Neuronal stem cell (in vitro differentiated cells): Measurements from ENCODE around the gene TPO.

ENCODE experiments used
- DNase-seq: peaks from one replicate; pipeline ENCODE4 v3.0.0-alpha.2; 2013; ENCODE audit warnings: low spot score
- H2AFZ ChIP-seq: one replicate; pipeline ENCODE4 v1.6.1; 2013; ENCODE audit warnings: mild to moderate bottlenecking, low read length, inconsistent platforms
- H2AK5ac ChIP-seq: 2 replicates; pipeline ENCODE4 v1.6.1; 2013; ENCODE audit warnings: low read depth, mild to moderate bottlenecking, inconsistent platforms, low read length, moderate library complexity, mixed read lengths
- H2BK120ac ChIP-seq: 2 replicates; pipeline ENCODE4 v1.6.1; 2013; ENCODE audit warnings: low read depth, mild to moderate bottlenecking, inconsistent platforms, low read length, moderate library complexity, mixed read lengths
- H2BK12ac ChIP-seq: one replicate; pipeline ENCODE4 v1.6.1; 2013; ENCODE audit warnings: low read length, inconsistent platforms
- H2BK15ac ChIP-seq: 2 replicates; pipeline ENCODE4 v1.6.1; 2013; ENCODE audit warnings: mild to moderate bottlenecking, low read length, inconsistent platforms, mixed read lengths
- H2BK5ac ChIP-seq: one replicate; pipeline ENCODE4 v1.6.1; 2013; ENCODE audit warnings: inconsistent platforms, mild to moderate bottlenecking, low read length, moderate library complexity
- H3K14ac ChIP-seq: one replicate; pipeline ENCODE4 v1.6.1; 2013; ENCODE audit warnings: low read length, inconsistent platforms
- H3K18ac ChIP-seq: 2 replicates; pipeline ENCODE4 v1.6.1; 2013; ENCODE audit warnings: low read length, inconsistent platforms
- H3K23ac ChIP-seq: 2 replicates; pipeline ENCODE4 v1.6.1; 2013; ENCODE audit warnings: low read depth, mild to moderate bottlenecking, mixed read lengths, low read length, inconsistent platforms; ENCODE audit not compliant: poor library complexity
- H3K27ac ChIP-seq: replicated peaks from 3 replicates; pipeline ENCODE4 v1.5.1; 2013; ENCODE audit warnings: low read length, inconsistent platforms
- H3K27me3 ChIP-seq, 3 experiments: 2 replicates each; pipeline ENCODE4 v1.6.1; 2013; ENCODE audit warnings: low read length in 3 of 3, mild to moderate bottlenecking in 2 of 3, inconsistent platforms in 1 of 3, low read depth in 1 of 3, mixed read lengths in 1 of 3, moderate library complexity in 1 of 3; ENCODE audit not compliant: control insufficient read depth in 3 of 3, insufficient read depth in 3 of 3
- H3K36me3 ChIP-seq, 2 donors: replicated peaks in 1 of 2; 2 replicates each; pipeline ENCODE4 v1.6.1; 2013; ENCODE audit warnings: low read length in 2 of 2; ENCODE audit not compliant: control insufficient read depth in 2 of 2, insufficient read depth in 2 of 2
- H3K4ac ChIP-seq: 2 replicates; pipeline ENCODE4 v1.6.1; 2013; ENCODE audit warnings: inconsistent platforms, mild to moderate bottlenecking, low read length, moderate library complexity
- H3K4me1 ChIP-seq, 2 donors: 1 replicate in 1 of 2; 2 replicates in 1 of 2; pipeline ENCODE4 v1.6.1; 2013; ENCODE audit warnings: low read length in 2 of 2, low read depth in 1 of 2; ENCODE audit not compliant: control insufficient read depth in 2 of 2, insufficient read depth in 1 of 2
- H3K4me2 ChIP-seq: one replicate; pipeline ENCODE4 v1.6.1; 2013; ENCODE audit warnings: mild to moderate bottlenecking, low read length, inconsistent platforms; ENCODE audit not compliant: insufficient read depth, poor library complexity, severe bottlenecking
- H3K4me3 ChIP-seq, 2 donors: 2 replicates each; pipeline ENCODE4 v1.5.1; 2013; ENCODE audit warnings: low read length in 2 of 2, mild to moderate bottlenecking in 2 of 2, inconsistent platforms in 1 of 2, moderate library complexity in 1 of 2
- H3K79me1 ChIP-seq: one replicate; pipeline ENCODE4 v1.6.1; 2013; ENCODE audit warnings: low read depth, mild to moderate bottlenecking, inconsistent platforms, low read length, moderate library complexity
- H3K9ac ChIP-seq: one replicate; pipeline ENCODE4 v1.6.1; 2013; ENCODE audit warnings: mild to moderate bottlenecking, low read depth, low read length, inconsistent platforms; ENCODE audit not compliant: poor library complexity
- H3K9me3 ChIP-seq, 2 donors: replicated peaks in 1 of 2; 2 replicates each; pipeline versions ENCODE3 to v1.6.1; 2013; ENCODE audit warnings: low read length in 2 of 2, mild to moderate bottlenecking in 2 of 2, inconsistent platforms in 1 of 2, low read depth in 1 of 2, mixed read lengths in 1 of 2, moderate library complexity in 1 of 2; ENCODE audit not compliant: control insufficient read depth in 2 of 2, insufficient read depth in 1 of 2
- H4K8ac ChIP-seq: one replicate; pipeline ENCODE4 v1.6.1; 2013; ENCODE audit warnings: low read depth, mild to moderate bottlenecking, inconsistent platforms, low read length, moderate library complexity
- H4K91ac ChIP-seq: one replicate; pipeline ENCODE4 v1.6.1; 2013; ENCODE audit warnings: low read length, low read depth, mild to moderate bottlenecking, inconsistent platforms; ENCODE audit not compliant: poor library complexity
- WGBS, 2 donors: extraction: QIAGEN DNeasy Blood & Tissue Kit; methylation state at CpG; one replicate each; pipeline ENCODE4 v1.1.7; 2013; ENCODE audit warnings: missing lambda C conversion rate in 2 of 2, mixed read lengths in 1 of 2; ENCODE audit not compliant: insufficient read length in 2 of 2, insufficient replicate concordance in 1 of 2; ENCODE audit errors: extremely low coverage in 2 of 2; 5-methylcytosine and 5-hydroxymethylcytosine counted together

The TPO gene

DNA sequence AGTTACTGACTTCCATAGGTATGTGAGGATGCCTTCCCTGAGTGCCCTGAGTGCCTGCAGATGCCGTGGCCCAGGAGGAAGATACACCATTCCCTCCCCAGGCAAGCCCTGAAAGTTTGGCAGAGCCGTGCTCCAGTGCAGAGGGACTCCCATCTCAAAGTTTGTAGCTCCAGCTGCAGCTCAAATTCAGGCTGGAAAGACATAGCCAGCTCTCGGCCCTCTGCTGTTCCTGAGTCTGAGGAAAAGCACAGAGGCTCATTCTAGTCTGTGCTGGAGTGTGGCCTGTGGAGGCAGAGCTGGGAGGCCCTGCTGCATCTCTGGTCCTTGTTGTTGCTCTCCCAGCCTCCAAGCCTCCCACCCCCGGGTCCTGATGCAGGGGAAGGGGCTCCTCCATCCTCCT, 15.9 kb upstream of the TPO start:
- no peak overlapping the region for H3K18ac ChIP-seq
- WGBS, 2 donors, result no CpG with 5 or more reads among the region's 4 CpGs
- H4K8ac ChIP-seq, result no peak overlapping the region
- H3K23ac ChIP-seq, result no peak overlapping the region
- no peak overlapping the region for H2BK5ac ChIP-seq
- no peak overlapping the region for H3K27ac ChIP-seq
- no peaks in the 10 kb centered on the region for H3K36me3 ChIP-seq
- no peak overlapping the region for H2AK5ac ChIP-seq
- no peaks in the 10 kb centered on the region for H3K27me3 ChIP-seq
- H3K79me1 ChIP-seq, result no peaks in the 10 kb centered on the region
- no peaks in the 10 kb centered on the region for H3K9me3 ChIP-seq
- DNase-seq, result no peak
- no peak overlapping the region for H2BK15ac ChIP-seq
- H3K4ac ChIP-seq, result no peak overlapping the region
- no peak overlapping the region for H4K91ac ChIP-seq
- H3K4me2 ChIP-seq, result no peak overlapping the region
- H3K9ac ChIP-seq, result no peak overlapping the region
- no peak overlapping the region for H2BK120ac ChIP-seq
- no peak overlapping the region for H3K4me3 ChIP-seq
- peak overlapping the region; percentile 57 for H3K14ac ChIP-seq
- no peak overlapping the region for H2BK12ac ChIP-seq
- no peaks in the 10 kb centered on the region for H3K4me1 ChIP-seq
- no peak overlapping the region for H2AFZ ChIP-seq

DNA sequence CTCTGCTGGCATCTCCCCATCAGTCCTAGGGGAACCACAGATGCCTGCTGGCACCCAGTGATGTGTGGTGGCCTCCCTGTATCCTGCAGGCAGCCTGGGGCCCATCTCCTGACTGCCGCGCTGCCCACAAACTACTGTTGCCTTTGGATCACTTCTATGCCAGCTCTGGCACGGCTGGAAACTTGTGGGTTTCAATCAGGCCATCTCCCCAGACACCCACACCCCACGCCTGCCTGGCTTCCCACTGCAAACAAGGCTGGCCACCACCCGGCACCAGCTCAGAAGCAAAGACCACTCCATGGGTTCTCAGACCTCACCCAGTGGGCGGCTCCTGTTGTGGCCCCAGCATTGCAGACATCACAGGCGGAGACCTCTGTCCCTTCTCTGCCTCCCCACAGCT, 15.1 kb upstream of the TPO start:
- no peak overlapping the region for H2BK15ac ChIP-seq
- no peaks in the 10 kb centered on the region for H3K79me1 ChIP-seq
- peak overlapping the region; percentile 33 for H2AK5ac ChIP-seq
- no peaks in the 10 kb centered on the region for H3K4me1 ChIP-seq
- peak overlapping the region; percentile 45 for H3K9ac ChIP-seq
- no peak overlapping the region for H2BK5ac ChIP-seq
- no peak overlapping the region for H3K18ac ChIP-seq
- no peak overlapping the region for H4K91ac ChIP-seq
- no peak overlapping the region for H3K14ac ChIP-seq
- no peak overlapping the region for H4K8ac ChIP-seq
- H3K9me3 ChIP-seq, result no peaks in the 10 kb centered on the region
- no peak overlapping the region for H2BK120ac ChIP-seq
- H2BK12ac ChIP-seq, result no peak overlapping the region
- no peak overlapping the region for H3K4ac ChIP-seq
- no CpG with 5 or more reads among the region's 7 CpGs for WGBS, 2 donors
- no peak for DNase-seq
- H3K27ac ChIP-seq, result no peak overlapping the region
- H2AFZ ChIP-seq, result no peak overlapping the region
- no peak overlapping the region for H3K23ac ChIP-seq
- no peak overlapping the region for H3K4me3 ChIP-seq
- H3K27me3 ChIP-seq, result no peaks in the 10 kb centered on the region
- H3K36me3 ChIP-seq, result no peaks in the 10 kb centered on the region
- H3K4me2 ChIP-seq, result no peak overlapping the region

DNA sequence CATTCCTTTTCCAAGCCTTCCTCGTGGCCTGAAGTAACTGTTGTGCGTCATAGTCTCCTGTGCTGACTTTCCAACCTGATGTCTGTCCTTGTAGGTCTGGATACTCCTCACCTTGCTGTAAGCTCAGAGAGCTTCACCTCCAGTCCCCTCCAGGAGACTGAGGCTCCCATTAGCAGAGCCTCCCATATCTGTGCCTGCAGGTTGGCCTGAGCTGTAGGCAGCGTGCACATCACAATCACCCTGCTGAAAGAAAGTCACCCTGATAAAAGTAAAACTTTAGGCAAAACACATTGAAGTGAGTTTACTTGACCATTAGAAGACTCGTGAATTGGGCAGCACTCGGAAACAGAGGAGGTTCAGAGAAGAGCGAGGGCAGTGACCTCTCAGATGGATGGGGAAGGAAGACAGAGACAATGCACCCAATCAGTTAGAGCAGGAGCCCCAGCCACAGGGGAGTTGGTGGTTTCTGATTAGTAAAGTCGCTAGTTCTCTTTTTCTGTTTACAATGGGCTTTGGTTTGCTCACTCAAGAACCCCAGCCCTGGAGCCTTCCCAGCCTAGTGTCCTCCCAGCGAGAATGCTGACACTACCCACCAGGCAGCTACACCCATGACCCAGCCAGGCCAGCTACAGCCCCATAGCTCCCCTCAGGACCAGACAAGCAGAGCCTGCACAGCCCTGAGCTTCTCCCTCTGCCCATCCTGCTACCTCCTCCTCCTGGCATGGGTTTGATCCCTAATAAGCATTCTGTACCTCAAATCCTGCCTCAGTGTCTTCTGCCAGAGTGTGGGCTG, 12.1 kb upstream of the TPO start:
- Histone ChIP-seq H3K9ac (no peak overlapping the region), H3K9me3 (no peaks in the 10 kb centered on the region), H2AK5ac (no peak overlapping the region), H2BK12ac (no peak overlapping the region), H3K4me2 (no peak overlapping the region), H2BK120ac (no peak overlapping the region), H3K36me3 (no peaks in the 10 kb centered on the region), H2BK15ac (no peak overlapping the region), H3K4me3 (no peak overlapping the region), H2BK5ac (no peak overlapping the region), H3K4me1 (no peaks in the 10 kb centered on the region), H3K23ac (peak overlapping the region; percentile 48), H3K4ac (no peak overlapping the region), H3K27ac (no peak overlapping the region), H4K91ac (no peak overlapping the region), H2AFZ (no peak overlapping the region), H3K79me1 (no peaks in the 10 kb centered on the region), H3K27me3 (no peaks in the 10 kb centered on the region), H3K18ac (peak overlapping the region; percentile 18), H3K14ac (no peak overlapping the region), H4K8ac (no peak overlapping the region)
- no CpG with 5 or more reads among the region's 8 CpGs for WGBS, 2 donors
- no peak for DNase-seq

DNA sequence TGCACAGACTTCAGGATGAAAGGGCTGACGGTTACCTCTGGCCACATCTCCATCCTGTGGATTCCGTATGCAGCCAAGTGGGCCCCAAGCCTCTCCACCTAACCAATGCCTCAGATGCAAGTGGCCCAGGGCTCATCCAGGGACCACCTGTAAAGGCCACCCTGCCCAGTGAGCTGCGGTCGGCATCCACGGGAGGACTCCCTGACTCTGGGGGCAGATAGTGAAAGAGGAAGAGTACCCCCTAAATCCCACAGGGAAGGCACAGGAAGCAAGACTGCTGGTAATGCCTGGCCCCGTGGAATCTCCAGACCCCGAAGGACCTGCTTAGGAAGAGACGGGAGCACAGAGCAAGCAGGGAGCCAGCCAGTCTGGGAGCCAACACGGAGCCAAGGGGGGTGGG, 11.2 kb upstream of the TPO start:
- H3K79me1 ChIP-seq, result no peaks in the 10 kb centered on the region
- peak overlapping the region; percentile 11 for H2AK5ac ChIP-seq
- H3K4me3 ChIP-seq, result no peak overlapping the region
- H4K8ac ChIP-seq, result no peak overlapping the region
- no peak overlapping the region for H2AFZ ChIP-seq
- no CpG with 5 or more reads among the region's 9 CpGs for WGBS, 2 donors
- H3K23ac ChIP-seq, result peak overlapping the region; percentile 1
- H3K9me3 ChIP-seq, result no peaks in the 10 kb centered on the region
- no peak overlapping the region for H2BK120ac ChIP-seq
- H2BK15ac ChIP-seq, result no peak overlapping the region
- H2BK12ac ChIP-seq, result no peak overlapping the region
- no peaks in the 10 kb centered on the region for H3K27me3 ChIP-seq
- no peak overlapping the region for H3K9ac ChIP-seq
- H3K4me2 ChIP-seq, result no peak overlapping the region
- H4K91ac ChIP-seq, result no peak overlapping the region
- H3K4ac ChIP-seq, result no peak overlapping the region
- no peak overlapping the region for H3K14ac ChIP-seq
- H2BK5ac ChIP-seq, result no peak overlapping the region
- no peaks in the 10 kb centered on the region for H3K4me1 ChIP-seq
- DNase-seq, result no peak
- no peaks in the 10 kb centered on the region for H3K36me3 ChIP-seq
- H3K18ac ChIP-seq, result no peak overlapping the region
- no peak overlapping the region for H3K27ac ChIP-seq
